HG03060 (cell line): ENCODE data around the gene DYNLL1.

Experiments
- ATAC-seq: cut with Tn5 transposase; IDR thresholded peaks from one replicate; pipeline ENCODE4 v1.9.1; 2021; ENCODE audit warnings: low read depth, moderate number of reproducible peaks; ENCODE audit not compliant: unreplicated experiment

Gene DYNLL1

DNA sequence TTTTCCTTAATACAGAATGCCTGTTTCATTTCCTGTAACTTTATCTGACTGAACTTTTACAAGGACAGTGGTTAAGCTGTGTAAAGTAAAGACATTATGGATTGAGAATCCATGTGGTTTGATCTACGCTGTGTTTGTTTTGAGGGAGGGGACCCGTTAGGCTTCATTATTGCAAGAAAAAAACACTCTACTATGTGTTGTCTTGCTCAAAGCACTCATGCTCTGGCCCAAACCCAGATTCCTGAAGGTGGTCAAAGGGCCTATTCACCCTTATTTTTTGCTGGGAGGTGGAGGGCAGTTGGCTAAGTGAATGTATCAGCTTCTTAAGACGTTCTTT is 50.1 kb downstream of the DYNLL1 start:
- no peak for ATAC-seq
